Measurements from ENCODE around the gene RARS2.

DNA sequence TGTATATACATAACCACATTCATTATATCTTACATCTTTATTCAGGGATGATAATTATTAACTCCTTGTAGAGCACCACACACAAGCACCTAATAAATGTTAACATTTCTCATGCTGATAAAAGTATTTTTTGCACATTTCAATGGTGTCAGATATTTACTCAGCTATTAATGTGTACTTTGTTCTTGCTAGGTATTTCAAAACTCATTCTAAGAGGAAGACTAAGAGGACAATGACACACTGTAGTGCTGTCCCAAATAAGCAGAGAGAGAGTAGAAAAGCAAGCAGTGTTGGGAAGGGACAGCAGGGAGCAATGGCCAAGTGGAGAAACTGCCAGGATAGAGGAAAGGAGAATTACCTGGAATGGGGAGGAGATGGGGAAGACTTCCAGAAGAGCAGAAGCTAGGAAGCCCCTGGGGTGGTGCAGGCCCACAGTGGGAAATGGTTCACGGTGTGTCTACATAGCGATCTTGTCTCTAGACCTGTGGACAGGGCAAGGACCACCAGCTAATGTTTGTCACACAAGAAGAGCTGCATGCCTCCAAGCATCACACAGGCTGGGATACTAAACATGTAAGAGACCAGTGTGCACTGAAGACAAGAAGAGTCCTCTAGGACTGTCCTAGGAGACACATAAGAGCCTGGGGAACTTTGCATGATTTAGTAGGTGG, 55.3 kb downstream of the RARS2 start:
- TF ChIP-seq TAF1 (IDR thresholded peaks at IDR 0.05; ENCODE audit: borderline replicate concordance, insufficient read depth, low read length): no peak
- TF ChIP-seq FOXP2 (optimal IDR thresholded peaks at IDR 0.05; ENCODE audit: borderline replicate concordance, extremely low read depth, extremely low read length, insufficient read depth): no peak
- no peak for TF ChIP-seq SIN3A (IDR thresholded peaks at IDR 0.05; ENCODE audit: borderline replicate concordance, insufficient read depth, low read length)

Data from PFSK-1 (cell line).